HFFc6 (cell line): ENCODE data around the gene OR10G6. TPM values are rescaled to one million over a fixed set of nuclear protein-coding genes. Genes with fewer than 3 reads are reported as not detected.
A peak's percentile ranks its signal among the peaks of the same experiment; 100 is the strongest.

Experiments used
- DNase-seq: peaks from one replicate; pipeline ENCODE4 v3.0.0-alpha.2; 2018
- H3K27ac Mint-ChIP-seq: 2 replicates; pipeline ENCODE4 v1.8.0; 2020; ENCODE audit warnings: mild to moderate bottlenecking, mixed read lengths
- H3K27me3 Mint-ChIP-seq: 2 replicates; pipeline ENCODE4 v1.8.0; 2021; ENCODE audit warnings: mild to moderate bottlenecking, moderate library complexity, mixed read lengths; ENCODE audit not compliant: insufficient read depth
- H3K36me3 Mint-ChIP-seq: 2 replicates; pipeline ENCODE4 v1.8.0; 2021; ENCODE audit warnings: low read depth, mixed read lengths
- H3K4me1 Mint-ChIP-seq: 2 replicates; pipeline ENCODE4 v1.8.0; 2020; ENCODE audit warnings: low read depth, mixed read lengths
- H3K4me3 Mint-ChIP-seq: 2 replicates; pipeline ENCODE4 v1.8.0; 2020; ENCODE audit warnings: mild to moderate bottlenecking, moderate library complexity, mixed read lengths
- H3K9me3 Mint-ChIP-seq: 2 replicates; pipeline ENCODE4 v1.8.0; 2020; ENCODE audit warnings: mild to moderate bottlenecking, mixed read lengths
- total RNA-seq, 6 experiments: library from RNA; stranded (reverse); fragmentation: NEBNext Ultra II Directional; extraction: Animal tissue kit (Norgen Biotek cat#: 25700); gene quantifications; 2 replicates in 1 of 6; 3 replicates in 5 of 6; pipeline ENCODE4 v1.2.3, GENCODE V29; 2021
- TF ChIP-seq, protein P1 (sequence below): fragments of 200-600 bp; sonication (generic); IDR thresholded peaks from 2 replicates; pipeline ENCODE4 v1.5.0; 2021; ENCODE audit warnings: antibody characterized with exemption, mild to moderate bottlenecking

Gene OR10G6
- total RNA-seq, 6 experiments from 2014 or later, result not detected

DNA sequence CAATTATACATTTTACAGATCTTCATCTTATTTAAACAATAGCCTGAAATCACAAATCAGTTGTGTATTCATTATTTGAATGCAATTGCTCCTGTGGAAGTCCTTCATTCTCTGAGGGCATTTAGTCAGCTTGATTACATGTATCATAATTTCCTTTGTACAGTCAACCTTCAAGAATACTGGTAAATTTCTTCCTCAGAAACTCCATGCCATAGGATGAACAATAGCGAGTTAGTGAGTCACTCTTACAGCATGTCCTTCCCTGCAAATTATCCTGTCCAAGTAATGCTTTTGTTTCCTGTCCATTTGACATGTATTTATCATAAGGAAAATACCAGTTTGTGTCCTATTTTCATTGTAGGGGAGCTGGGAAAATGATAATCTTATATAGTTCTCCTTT is 21.1 kb downstream of the OR10G6 start:
- TF ChIP-seq, protein P1, sequence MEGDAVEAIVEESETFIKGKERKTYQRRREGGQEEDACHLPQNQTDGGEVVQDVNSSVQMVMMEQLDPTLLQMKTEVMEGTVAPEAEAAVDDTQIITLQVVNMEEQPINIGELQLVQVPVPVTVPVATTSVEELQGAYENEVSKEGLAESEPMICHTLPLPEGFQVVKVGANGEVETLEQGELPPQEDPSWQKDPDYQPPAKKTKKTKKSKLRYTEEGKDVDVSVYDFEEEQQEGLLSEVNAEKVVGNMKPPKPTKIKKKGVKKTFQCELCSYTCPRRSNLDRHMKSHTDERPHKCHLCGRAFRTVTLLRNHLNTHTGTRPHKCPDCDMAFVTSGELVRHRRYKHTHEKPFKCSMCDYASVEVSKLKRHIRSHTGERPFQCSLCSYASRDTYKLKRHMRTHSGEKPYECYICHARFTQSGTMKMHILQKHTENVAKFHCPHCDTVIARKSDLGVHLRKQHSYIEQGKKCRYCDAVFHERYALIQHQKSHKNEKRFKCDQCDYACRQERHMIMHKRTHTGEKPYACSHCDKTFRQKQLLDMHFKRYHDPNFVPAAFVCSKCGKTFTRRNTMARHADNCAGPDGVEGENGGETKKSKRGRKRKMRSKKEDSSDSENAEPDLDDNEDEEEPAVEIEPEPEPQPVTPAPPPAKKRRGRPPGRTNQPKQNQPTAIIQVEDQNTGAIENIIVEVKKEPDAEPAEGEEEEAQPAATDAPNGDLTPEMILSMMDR, result no peak
- Mint-ChIP-seq H3K9me3 (peaks cover 18% of the 10 kb centered on the region; the same call in 1 of the 2 replicates), H3K27ac (peak overlapping the region; percentile 38; the same call in 1 of the 2 replicates), H3K4me3 (no peak overlapping the region), H3K36me3 (no peaks in the 10 kb centered on the region), H3K4me1 (peaks cover 20% of the 10 kb centered on the region; the same call in 1 of the 2 replicates), H3K27me3 (peaks cover 2% of the 10 kb centered on the region; the same call in 1 of the 2 replicates)
- DNase-seq, result peak; percentile 77

DNA sequence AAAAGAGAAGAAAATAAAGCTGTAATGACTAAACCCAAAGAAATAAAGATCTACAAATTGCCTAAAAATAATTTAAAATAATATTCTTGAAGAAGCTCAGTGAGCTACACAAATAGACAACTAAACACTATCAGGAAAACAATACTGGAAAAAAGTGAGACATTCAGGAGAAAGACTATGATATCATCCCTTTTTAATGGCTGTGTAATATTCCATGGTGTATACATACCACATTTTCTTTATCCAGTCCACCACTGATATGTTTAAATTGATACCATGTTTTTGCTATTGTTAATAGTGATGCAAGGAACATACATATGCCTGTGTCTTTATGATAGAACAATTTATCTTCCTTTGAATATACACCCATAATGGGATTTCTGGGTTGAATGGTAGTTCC is 38.2 kb downstream of the OR10G6 start:
- peaks cover 64% of the 10 kb centered on the region for H3K9me3 Mint-ChIP-seq
- no peaks in the 10 kb centered on the region for H3K4me1 Mint-ChIP-seq
- no peak overlapping the region for H3K27ac Mint-ChIP-seq
- no peaks in the 10 kb centered on the region for H3K27me3 Mint-ChIP-seq
- TF ChIP-seq, protein P1, result no peak
- no peaks in the 10 kb centered on the region for H3K36me3 Mint-ChIP-seq
- no peak for DNase-seq
- H3K4me3 Mint-ChIP-seq, result no peak overlapping the region

DNA sequence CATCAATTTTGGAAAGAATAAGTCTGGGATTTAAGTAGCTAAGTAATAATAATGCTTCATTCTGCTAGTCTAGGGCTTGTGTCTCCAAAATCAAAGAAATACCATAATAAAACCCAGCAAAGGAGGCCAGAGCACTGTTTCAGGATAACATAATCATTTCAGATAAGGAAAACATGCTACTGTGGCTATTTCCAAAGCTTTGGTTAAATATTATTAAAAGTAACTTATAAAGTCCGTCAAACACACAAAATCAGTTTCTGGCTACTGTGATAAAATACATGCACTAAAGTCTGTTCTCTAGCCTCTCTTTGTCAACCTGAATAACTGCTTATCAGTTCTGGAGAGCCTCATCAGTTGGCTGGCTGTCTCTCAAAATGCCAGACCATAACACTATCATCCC is 49.8 kb downstream of the OR10G6 start:
- Mint-ChIP-seq H3K27ac (no peak overlapping the region), H3K36me3 (no peaks in the 10 kb centered on the region; the same call in 1 of the 2 replicates), H3K27me3 (no peaks in the 10 kb centered on the region), H3K4me3 (no peak overlapping the region), H3K9me3 (peaks cover 40% of the 10 kb centered on the region), H3K4me1 (no peaks in the 10 kb centered on the region)
- no peak for DNase-seq
- TF ChIP-seq, protein P1, result no peak

Other genes with a start within 250 kb of the OR10G6 start
- gene OR6X1, start 240.6 kb downstream of the OR10G6 start, total RNA-seq, result not detected
- not detected for gene OR6M1, start 188.8 kb downstream of the OR10G6 start, total RNA-seq
- not detected for gene TMEM225, start 109.5 kb downstream of the OR10G6 start, total RNA-seq
- gene OR8D4, start 93.0 kb downstream of the OR10G6 start, total RNA-seq, result not detected
- gene OR4D5, start 55.5 kb downstream of the OR10G6 start, total RNA-seq, result not detected
- not detected for gene OR6T1, start 51.3 kb downstream of the OR10G6 start, total RNA-seq
- gene OR10S1, start 17.4 kb downstream of the OR10G6 start, total RNA-seq, result not detected
- not detected for gene OR10G4, start 17.8 kb upstream of the OR10G6 start, total RNA-seq
- not detected for gene OR10G9, start 27.9 kb upstream of the OR10G6 start, total RNA-seq
- not detected for gene OR10G8, start 31.6 kb upstream of the OR10G6 start, total RNA-seq
- gene OR10G7, start 46.2 kb upstream of the OR10G6 start, total RNA-seq, result not detected
- gene VWA5A, start 120.3 kb upstream of the OR10G6 start, total RNA-seq, result under 1 TPM in 1 of 6 experiments, not detected in 5; 0.14 TPM
- gene OR10D3, start 188.2 kb upstream of the OR10G6 start, total RNA-seq, result not detected
- gene OR8G1, start 245.9 kb upstream of the OR10G6 start, total RNA-seq, result not detected